ENCODE measurements around the gene PHC2. TPM values are rescaled to one million over a fixed set of nuclear protein-coding genes. Genes with fewer than 3 reads are reported as not detected.

PHC2 gene
- polyA plus RNA-seq, 1 donor (not counting 4 experiments of a cell fraction or from before 2014, with no cell fraction given): 51.7 TPM

GRCh38 chr1:33408093-33408436 lies 22.8 kb downstream of the PHC2 start:
- Histone ChIP-seq H3K4me3 (ENCODE audit: control insufficient read depth in 2 of 3, extremely low read depth in 1 of 3, insufficient read depth in 2 of 3, low read depth in 1 of 3, low read length in 3 of 3) (no peak overlapping the region), H3K27me3 (ENCODE audit: control insufficient read depth, extremely low read depth, insufficient read depth, low read length) (no peaks in the 10 kb centered on the region), H3K9me1 (ENCODE audit: control insufficient read depth, extremely low read depth, insufficient read depth, low read length) (no peaks in the 10 kb centered on the region), H3K36me3 (ENCODE audit: control insufficient read depth in 2 of 2, extremely low read depth in 1 of 2, insufficient read depth in 2 of 2, low read length in 2 of 2) (peaks cover 0 to 6% of the 10 kb centered on the region in 2 experiments), H3K4me2 (ENCODE audit: control insufficient read depth, extremely low read depth, insufficient read depth, low read depth, low read length) (no peak overlapping the region), H3K9ac (ENCODE audit: control insufficient read depth, extremely low read depth, insufficient read depth, low read length) (no peak overlapping the region), H3K4me1 (ENCODE audit: control insufficient read depth, extremely low read depth, insufficient read depth, low read length) (no peaks in the 10 kb centered on the region), H4K20me1 (ENCODE audit: control insufficient read depth, extremely low read depth, insufficient read depth, low read length) (peaks cover 3% of the 10 kb centered on the region), H3K79me2 (ENCODE audit: control insufficient read depth, insufficient read depth, low read length) (peaks cover 46% of the 10 kb centered on the region), H3K9me3 (ENCODE audit: control insufficient read depth, low read depth, low read length) (no peaks in the 10 kb centered on the region), H2AFZ (ENCODE audit: control insufficient read depth, low read length) (no peak overlapping the region), H3K27ac (ENCODE audit: control insufficient read depth, insufficient read depth, low read length) (no peak overlapping the region)
- dilution Hi-C loops (cut with MboI; ENCODE audit: extremely low pct_ligation_motif_present, low sequenced_read_pairs): no loop called here
- TF ChIP-seq CTCF (optimal IDR thresholded peaks at IDR 0.05 in 1 of 3, IDR thresholded peaks at IDR 0.05 in 1 of 3, conservative IDR thresholded peaks at IDR 0.05 in 1 of 3; ENCODE audit: extremely low read depth in 1 of 3, insufficient read depth in 2 of 3, low read length in 3 of 3): no peak
- TF ChIP-seq EZH2 (IDR thresholded peaks at IDR 0.05; ENCODE audit: low read length): no peak
- no peak for DNase-seq (ENCODE audit: low read depth, low spot score)
- no peak for FAIRE-seq

DNA sequence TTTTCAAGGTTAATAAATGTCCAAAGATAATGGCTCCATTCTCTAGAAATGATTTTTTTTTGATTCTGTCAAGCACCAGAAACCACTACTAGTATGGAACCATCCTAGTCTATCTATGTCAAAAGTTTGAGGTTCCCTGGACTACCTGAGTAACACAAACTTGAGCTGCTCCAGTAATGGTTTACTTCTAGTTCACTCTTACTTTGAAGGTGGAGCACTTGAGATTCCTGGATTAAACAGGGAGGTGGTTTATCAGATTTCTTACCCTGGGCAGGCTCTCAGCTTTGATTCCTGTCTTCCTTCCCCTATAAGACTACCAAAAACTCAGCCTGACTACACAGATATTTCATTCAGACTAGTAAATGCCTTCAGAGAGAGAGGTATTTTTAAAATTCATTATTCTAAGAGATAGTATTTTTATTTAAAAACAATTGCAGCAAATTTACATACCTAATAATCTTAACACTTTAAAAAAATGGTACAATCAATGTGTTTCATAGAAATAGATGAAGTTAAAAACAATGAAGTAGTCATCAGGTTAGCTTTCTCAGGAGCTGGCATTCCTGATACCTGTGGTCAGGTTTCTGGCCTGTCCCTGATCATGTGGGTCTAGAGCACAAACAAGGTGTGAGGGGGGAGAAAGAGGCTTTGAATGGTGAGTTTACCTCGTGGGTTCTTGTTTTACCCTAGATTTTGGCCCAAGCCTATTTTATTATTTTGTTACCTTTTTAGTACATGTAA lies 23.4 kb downstream of the PHC2 start:
- no peak overlapping the region for H3K4me2 ChIP-seq (ENCODE audit: control insufficient read depth, extremely low read depth, insufficient read depth, low read depth, low read length)
- FAIRE-seq: no peak
- no peak overlapping the region for H3K27ac ChIP-seq (ENCODE audit: control insufficient read depth, insufficient read depth, low read length)

More for the DNA sequence above, 23.4 kb downstream of the PHC2 start:
- H3K4me3 ChIP-seq (ENCODE audit: control insufficient read depth in 2 of 3, extremely low read depth in 1 of 3, insufficient read depth in 2 of 3, low read depth in 1 of 3, low read length in 3 of 3): no peak overlapping the region
- H3K27me3 ChIP-seq (ENCODE audit: control insufficient read depth, extremely low read depth, insufficient read depth, low read length): no peaks in the 10 kb centered on the region
- no peak for DNase-seq (ENCODE audit: low read depth, low spot score)
- TF ChIP-seq CTCF (optimal IDR thresholded peaks at IDR 0.05 in 1 of 3, IDR thresholded peaks at IDR 0.05 in 1 of 3, conservative IDR thresholded peaks at IDR 0.05 in 1 of 3; ENCODE audit: extremely low read depth in 1 of 3, insufficient read depth in 2 of 3, low read length in 3 of 3): no peak
- no peak for TF ChIP-seq EZH2 (IDR thresholded peaks at IDR 0.05; ENCODE audit: low read length)
- peaks cover 43% of the 10 kb centered on the region for H3K79me2 ChIP-seq (ENCODE audit: control insufficient read depth, insufficient read depth, low read length)
- peaks cover 0 to 6% of the 10 kb centered on the region in 2 experiments for H3K36me3 ChIP-seq (ENCODE audit: control insufficient read depth in 2 of 2, extremely low read depth in 1 of 2, insufficient read depth in 2 of 2, low read length in 2 of 2)
- no peaks in the 10 kb centered on the region for H3K9me1 ChIP-seq (ENCODE audit: control insufficient read depth, extremely low read depth, insufficient read depth, low read length)
- no peaks in the 10 kb centered on the region for H3K4me1 ChIP-seq (ENCODE audit: control insufficient read depth, extremely low read depth, insufficient read depth, low read length)
- no peak overlapping the region for H2AFZ ChIP-seq (ENCODE audit: control insufficient read depth, low read length)
- H4K20me1 ChIP-seq (ENCODE audit: control insufficient read depth, extremely low read depth, insufficient read depth, low read length): peaks cover 3% of the 10 kb centered on the region
- H3K9ac ChIP-seq (ENCODE audit: control insufficient read depth, extremely low read depth, insufficient read depth, low read length): no peak overlapping the region
- H3K9me3 ChIP-seq (ENCODE audit: control insufficient read depth, low read depth, low read length): no peaks in the 10 kb centered on the region
- dilution Hi-C loops (cut with MboI; ENCODE audit: extremely low pct_ligation_motif_present, low sequenced_read_pairs): no loop called here
